HG02642 (cell line): Measurements from ENCODE around the gene ACVR1.

Experiments
- ATAC-seq: cut with Tn5 transposase; IDR thresholded peaks from one replicate; pipeline ENCODE4 v1.9.1; 2021; ENCODE audit warnings: mild to moderate bottlenecking; ENCODE audit not compliant: unreplicated experiment, poor library complexity

The ACVR1 gene

DNA sequence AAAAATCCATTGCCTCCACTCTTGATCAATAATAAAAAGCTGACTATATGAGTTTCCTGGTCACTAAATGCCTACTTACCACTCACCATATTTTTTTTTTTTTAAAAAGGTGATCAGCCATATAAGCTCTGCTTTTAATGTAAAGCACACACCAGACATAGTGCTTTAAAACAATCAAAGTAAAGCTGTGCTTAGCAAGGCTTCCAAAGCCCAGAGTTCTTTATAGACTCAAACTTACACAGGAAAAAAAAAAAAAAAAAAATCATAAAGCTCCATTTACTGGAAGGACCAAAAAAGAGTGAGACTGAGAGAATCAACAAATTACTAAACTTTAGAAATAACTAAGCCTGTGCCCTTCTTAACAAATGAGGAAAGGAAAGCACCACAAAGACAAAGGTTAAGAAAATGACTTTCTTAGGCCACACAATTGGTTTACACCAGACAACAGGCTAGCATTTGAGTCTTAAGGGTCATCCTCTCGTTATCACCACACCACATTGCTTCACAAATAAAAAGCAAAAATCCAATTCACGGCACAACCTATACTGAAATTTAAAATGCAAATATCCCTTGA lies 11.2 kb downstream of the ACVR1 start:
- no peak for ATAC-seq

DNA sequence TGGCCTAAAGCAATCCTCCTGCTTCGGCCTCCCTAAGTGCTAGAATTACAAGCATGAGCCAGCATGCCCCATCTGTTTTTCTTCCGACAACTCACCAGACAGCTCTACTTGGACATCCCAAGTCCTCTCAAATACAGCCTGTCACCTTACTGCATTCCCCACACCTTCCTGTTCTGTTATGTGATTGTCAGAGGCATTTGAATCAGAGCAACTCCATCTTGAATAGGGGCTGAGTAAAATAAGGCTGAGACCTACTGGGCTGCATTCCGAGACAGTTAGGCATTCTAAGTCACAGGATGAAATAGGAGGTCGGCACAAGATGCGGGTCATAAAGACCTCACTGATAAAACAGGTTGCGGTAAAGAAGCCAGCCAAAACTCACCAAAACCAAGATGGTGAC lies 17.3 kb downstream of the ACVR1 start:
- no peak for ATAC-seq

DNA sequence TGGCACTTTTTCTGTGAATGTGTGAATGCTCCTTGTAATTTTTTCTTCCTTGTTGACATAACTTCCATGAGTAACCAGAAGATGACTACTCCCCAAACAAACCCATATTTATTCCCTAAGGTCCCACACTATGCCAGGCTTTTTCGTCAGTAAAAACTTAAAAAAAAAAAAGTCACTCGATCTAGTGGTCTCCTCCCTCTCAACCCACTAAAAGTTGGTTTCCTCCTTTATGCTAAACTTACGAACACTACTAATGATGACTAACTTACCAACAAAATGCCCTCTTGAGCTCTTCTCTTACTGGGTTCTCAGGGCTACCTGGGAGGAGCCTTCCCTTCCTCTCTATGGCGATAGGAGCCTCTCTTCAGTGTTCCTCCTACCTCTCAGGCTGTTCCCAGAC lies 18.2 kb downstream of the ACVR1 start:
- no peak for ATAC-seq

DNA sequence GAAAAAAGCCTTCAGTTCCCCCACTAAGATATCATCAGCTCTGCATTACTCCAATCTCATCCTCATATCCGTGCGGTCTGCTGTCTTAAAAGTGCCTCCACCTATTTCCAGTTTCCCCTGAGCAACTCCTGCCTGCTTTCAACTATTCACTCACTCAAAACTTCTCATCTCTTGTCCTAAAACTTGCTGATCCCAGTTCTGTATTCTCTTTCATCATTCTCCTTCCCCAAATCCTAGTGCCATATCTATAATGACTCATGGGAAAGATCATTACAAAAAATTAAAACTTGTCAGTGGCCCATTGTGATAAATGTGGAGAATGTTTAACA lies 20.0 kb downstream of the ACVR1 start:
- no peak for ATAC-seq

DNA sequence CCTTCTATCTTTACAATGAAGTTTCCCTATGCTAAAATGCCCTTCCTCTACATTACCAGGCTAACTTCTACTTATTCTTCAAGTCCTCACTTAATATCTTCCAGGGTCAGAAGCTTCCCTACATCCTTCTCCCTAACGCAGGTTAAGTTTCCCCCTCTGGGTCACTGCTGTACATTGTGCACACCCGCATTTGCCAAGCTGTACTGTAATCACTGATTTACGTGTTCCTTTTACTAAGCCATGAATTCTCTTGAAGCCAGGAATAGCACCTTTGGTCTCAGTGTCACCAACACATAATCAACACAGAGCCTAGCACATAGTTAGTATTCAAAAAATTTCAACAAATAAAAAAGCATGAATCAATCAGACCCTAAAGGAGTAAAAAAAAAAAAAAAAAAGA lies 22.3 kb downstream of the ACVR1 start:
- no peak for ATAC-seq

DNA sequence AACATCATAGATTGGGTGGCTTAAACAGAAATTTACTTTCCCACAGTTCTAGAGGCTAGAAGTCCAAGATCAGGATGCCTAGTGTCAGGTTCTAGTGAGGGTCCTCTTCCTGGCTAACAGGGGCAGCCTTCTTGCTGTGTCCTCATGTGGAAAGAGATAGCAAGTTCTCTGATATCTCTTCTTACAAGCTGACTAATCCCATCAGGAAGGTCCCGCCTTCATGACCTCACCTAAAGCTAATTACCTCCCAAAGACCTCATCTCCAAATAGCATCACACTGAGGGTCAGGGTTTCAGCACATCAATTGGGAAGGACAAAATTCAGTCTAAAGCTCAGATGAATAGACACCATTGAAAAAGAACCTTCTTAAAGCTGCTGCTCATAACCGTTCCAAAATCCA lies 22.9 kb downstream of the ACVR1 start:
- ATAC-seq, result no peak

DNA sequence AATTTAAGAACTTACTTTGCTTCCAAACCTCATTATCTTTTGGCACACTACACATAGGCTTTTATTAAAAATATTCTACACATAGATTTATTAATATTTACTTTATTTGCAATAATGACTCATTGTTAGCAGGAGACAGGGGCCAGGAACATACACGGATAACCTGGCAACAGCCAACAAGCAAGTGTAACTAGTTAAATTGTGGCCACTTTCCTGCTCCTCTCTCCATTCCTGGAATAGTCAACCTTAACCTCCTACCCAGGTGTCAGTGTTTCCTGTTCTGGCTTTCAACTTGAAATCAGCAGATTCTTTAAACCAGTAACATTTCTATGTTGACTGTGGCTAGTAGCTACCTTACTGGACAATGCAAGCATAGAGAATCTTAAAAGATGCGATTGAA lies 26.5 kb downstream of the ACVR1 start:
- no peak for ATAC-seq

DNA sequence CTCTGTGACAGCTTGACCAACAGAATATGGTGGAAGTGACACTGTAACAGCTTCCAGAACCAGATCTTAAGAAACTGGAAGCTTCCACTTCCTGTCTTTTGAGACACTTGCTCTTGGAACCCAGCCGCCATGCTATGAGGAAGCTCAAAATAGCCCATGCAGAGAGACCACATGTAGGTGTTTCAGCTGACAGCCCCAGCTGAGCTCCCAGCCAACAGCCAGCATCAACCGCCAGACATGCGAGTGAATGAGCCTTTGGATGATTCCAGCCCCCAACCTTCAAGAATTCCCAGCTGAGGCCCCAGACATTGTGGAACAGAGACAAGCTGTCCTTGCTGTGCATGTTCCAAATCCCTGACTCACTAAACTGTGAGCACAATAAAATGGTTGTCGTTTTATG lies 27.9 kb downstream of the ACVR1 start:
- no peak for ATAC-seq

DNA sequence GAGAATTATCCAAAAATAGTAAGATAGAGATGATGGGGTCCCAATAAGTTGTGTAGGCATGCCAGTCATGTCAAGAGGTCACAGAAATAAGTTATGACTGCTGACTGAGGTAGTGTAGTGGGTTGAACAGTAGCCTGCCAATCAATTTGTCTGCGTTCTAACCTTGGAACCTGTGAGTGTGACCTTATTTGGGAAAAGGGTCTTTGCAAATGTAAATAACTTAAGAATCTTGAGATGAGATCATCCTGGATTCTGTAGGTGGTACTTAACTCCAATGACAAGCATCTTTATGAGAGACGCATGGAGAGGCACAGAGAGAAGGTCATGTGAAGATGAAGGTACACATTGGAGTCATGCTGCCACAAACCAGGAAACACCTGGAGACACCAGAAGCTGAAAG lies 31.0 kb downstream of the ACVR1 start:
- ATAC-seq, result no peak

DNA sequence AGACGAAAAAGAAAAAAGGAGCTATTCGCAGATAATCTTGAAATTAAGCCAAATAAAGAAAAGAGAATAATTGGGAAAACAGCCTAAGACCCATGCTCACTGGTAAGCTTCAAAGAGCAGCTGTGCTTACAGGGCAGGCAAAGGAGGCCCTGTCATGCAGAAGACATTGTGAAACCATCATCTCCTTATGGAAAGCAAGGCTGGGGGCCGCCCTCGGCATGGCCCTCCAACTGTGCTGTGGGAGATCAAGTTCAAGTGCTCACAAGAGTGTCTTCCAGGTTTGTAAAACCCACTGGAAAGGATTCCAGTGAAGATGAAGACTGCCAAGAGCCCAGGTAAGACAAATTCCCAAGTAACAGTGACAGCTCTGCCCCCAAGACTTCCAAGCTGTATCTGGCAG lies 32.2 kb downstream of the ACVR1 start:
- no peak for ATAC-seq

DNA sequence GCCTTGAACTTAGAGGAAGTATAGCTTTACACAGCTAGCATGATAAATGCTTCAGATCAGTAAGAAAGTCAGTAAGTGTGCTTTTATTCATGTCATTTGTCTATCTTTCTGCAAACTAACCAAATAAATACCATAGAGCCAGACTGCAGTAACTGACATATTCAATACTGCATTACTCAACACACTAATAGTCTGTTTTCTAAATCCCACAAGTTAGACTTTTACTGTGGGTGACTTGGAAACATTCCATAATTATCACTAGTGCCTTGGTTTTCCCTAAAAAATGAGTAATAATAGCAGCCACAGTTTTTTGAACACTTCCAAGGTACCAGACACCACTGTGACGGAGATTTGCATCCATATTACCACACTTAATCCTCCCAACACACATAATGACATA lies 33.0 kb downstream of the ACVR1 start:
- ATAC-seq, result no peak

DNA sequence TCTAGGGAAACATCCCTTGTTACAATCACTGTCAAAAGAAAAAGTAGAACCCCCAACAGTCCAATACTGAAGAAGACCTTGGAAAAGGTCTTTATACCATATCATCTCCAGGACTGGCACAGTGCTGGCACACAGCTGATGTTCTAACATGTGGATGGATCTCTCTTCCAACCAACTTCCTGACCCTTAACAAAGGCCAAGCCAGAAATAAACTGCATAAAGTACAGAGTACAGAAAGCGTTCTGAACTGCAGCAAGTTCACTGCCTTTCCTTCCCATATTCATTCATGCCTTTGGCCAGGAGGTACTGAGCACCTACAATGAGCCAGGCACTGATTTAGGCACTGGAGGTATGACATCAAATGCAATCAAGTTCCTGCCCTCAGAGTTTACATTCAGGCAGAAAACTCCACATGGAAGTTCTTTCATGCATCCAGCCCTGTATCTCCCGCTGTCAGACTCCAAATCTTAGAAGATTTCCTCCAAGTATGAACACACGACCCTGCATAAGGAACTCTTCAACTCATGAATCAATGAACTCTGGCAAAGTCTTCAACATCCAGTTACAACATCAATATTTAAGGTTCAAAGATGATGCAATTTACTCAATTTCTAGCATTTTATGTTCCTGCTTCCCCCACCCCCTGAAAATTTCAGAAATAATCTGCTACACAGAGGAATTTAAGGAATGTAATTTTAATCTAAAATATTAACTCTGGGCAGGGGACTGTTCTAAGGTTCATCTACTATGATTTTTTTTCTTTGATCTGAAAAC lies 33.8 kb downstream of the ACVR1 start:
- no peak for ATAC-seq

DNA sequence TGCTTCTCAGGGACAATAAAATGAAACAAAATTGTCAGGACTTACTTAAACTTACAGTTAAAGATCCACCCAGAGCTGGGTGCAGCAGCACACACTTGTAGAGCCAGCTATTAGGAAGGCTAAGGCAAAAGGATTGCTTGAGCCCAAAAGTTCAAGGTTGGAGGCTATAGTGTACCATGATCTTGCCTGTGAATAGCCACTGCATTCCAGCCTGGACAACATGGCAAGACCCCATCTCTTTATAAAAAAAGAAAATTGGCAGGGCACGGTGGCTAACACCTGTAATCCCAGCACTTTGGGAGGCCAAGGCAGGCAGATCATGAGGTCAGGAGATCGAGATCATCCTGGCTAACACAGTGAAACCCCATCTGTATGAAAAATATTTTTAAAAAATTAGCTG lies 34.6 kb downstream of the ACVR1 start:
- ATAC-seq, result no peak

DNA sequence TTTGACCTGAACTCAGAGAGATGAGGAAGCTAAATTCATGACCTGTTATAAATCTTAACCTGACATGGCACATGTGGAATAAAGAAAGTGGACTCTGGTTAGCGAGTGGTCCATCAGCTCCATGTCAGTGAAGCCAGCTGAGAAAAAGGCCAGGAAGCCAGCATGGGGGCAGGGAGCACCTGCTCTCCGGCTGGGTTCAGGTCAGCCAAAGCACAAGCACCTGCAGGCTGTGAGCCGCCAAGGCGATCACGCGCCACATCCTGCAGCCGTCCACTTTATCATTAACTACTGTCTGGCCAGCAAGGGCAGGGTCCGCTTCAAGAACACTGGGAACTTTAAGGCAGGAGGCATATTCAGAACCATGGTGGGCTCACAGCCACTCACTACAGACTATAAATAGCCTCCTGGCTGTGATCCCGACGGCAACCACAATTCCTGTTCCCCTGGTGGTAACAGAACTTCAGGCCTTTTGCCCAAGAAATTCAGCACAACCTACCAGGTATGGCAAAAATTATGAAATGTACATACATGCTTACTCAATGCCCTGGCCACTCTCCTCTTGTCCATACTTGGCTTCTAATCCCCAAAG lies 35.5 kb downstream of the ACVR1 start:
- no peak for ATAC-seq

DNA sequence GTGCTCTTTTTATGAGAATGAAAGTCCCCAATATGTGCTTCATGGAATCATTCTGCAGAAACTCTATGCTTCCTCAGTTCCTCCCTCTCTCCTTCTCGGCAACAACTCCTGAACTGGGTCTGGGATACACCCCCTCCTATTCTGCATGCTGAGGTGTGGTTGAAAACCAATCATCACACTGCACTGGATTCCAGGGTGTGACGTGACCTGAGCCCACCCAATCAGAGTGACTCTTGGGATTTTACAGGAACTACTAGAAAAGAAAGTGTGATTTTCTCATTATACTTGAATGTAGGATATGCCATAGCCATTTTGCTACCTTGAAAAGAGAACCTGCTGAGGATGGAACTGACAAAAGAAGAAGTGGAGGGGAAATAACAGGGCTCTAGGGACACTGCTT lies 36.3 kb downstream of the ACVR1 start:
- ATAC-seq, result no peak

DNA sequence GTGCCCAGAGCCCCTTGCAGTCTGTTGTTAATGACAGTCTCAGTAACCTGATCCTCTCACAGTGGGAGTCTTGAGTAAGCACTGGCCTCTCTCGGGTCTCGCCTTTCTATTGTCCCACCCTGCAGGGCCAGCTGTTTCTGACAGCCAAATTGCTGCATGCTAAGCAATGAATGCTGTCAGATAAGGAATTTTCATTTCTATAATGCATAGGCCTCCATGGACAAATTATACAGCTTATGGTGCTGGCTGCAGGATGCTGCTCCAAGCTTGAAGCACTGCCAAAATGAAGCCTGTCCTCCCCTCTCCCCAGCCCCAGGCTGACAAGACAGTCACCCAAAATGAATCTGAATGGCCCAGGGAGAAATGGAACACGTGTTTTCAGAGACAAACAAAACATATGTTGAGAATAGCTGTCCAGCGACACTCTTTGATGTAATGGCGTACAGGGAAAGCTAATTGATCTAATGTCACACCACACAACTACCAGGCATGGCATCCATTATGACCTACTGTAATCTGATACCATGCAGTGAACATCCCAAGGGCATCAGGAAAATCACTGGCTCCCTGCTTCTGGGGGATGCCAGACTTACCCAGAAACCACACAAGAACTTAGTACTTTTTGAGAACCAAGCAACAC lies 36.8 kb downstream of the ACVR1 start:
- ATAC-seq, result no peak

DNA sequence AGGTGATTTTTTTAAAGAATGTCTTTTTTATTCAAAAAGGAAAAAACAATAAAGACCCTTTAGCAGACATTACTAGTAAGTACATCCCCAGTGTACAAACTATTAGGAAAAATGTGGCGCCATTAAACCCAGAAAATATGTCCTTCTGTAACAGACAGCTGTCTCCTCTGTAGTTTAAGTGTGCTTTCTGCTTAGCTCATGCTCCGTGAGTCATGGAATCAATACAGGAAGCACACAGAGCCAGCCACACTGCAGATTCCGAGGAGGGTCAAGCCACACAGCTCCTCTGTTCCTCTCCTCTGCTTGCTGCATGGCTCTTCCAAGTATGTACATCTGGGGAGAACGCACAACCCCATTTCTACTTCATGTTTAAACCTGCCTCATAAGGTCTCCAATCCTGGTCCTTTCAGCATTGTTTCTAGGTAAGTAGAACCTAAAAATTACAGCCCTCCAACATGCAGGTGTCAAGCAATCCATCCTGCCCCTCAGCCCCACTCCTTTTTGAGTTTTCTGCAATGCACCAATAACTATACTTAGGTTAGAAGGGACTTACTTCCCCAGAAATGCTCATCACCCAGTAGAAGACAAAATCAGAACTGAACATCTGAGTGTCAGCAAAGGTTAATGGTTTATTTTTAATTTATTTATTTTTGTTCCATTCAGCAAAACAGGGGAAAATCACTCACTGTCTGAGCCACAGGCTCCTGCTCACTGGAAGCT lies 37.5 kb downstream of the ACVR1 start:
- ATAC-seq, result no peak

DNA sequence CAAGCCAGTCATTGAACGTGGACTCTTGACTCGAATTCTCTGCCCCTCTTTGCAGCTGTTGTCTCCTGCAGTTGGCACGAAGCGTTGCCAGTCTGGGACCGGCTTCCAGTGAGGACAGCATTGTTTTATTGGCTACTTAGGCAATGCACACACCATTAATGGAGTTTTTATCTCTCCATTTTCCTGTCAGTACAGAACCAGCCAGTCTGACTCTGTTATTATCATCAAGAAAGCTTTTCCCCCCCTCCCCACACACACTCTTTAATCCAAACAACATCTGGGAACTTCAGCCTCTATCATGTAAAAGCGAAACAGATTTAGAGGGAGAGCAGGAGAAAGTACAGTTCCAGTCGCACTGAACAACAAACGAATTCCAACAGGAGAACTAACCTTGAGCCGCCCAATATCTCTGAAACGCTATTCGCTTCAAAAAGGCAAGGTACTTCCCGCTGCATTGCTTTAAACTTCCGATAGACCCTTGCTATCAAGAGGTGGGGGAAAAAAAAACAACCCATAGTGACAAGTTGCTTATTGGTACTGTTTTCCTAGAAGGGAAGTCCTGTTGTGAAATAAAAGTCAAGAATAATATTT lies 38.2 kb downstream of the ACVR1 start:
- ATAC-seq, result no peak

DNA sequence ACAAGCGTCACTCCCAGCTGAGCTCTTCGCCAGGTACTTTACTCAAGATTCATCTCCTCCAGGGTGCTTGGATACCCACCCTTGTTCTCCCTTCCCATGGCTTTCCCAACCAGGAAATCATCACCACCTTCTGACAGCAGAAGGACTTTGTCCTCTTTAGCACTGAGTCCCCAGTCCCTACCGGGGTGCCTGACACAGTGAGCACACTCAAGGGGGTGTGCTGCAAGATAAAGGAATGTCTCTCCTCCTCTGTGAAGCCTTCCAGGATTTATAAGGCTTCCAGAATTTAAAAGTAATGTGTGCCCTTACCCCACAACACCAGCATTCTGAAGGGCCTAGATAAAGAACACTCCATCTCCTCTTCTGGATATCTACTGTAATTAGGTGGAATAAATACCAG lies 39.6 kb downstream of the ACVR1 start:
- ATAC-seq, result no peak

DNA sequence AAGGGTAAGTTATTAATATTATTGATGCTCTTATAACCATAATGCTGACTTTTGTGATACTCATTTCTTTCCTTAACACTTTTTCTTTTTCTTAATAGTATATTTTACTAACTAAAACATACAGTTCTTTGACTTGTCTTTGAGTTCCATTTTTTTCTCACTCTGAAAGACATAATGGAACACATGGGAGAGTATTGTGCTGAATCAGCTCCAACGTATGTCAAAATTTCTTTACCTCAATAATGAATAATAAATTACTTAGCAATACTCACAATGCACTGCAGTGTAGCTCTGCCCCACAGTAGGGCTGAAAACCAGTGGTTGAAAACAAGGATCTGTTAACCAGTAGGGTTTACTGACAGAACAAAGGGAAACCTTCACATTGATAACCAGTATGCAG lies 40.7 kb downstream of the ACVR1 start:
- ATAC-seq, result no peak

DNA sequence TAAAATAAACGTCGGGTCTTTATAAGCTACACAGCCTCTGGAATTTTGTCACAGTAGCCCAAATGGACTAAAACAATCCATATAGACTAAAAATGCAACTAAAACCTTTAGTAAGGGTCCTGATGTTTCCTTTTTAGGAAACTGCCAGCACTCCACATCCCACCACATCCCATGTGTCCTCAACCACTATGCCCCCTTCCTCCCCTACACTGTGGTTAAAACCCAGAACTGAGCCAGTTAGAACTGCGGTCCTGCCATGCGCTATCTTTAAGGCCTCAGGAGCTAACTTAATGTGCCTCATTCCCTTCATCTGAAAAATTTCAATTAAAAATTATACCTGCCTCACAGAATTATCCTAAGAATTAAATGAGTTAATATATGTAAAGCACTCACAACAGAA lies 41.1 kb downstream of the ACVR1 start:
- ATAC-seq, result no peak
